ENCODE data around the gene SSBP3. TPM values are rescaled to one million over a fixed set of nuclear protein-coding genes. Genes with fewer than 3 reads are reported as not detected.

Gene SSBP3
- total and polyA plus RNA-seq, 9 of the 15 experiments (the other 6 are each of a cell fraction or from before 2014, with no cell fraction given) = 8.7 to 108 (median 33.8) TPM

GRCh38 chr1:54421101-54421504 is 14.9 kb upstream of the SSBP3 start (continued):
- TF ChIP-seq ZNF407 (IDR thresholded peaks at IDR 0.05; ENCODE audit: low read depth) = no peak
- TF ChIP-seq TEAD4 (IDR thresholded peaks at IDR 0.05; ENCODE audit: low read length) = no peak
- TF ChIP-seq TEAD4 (CRISPR knock-in tag; IDR thresholded peaks at IDR 0.05; ENCODE audit: borderline replicate concordance) = no peak
- no peak for TF ChIP-seq E2F4 (CRISPR knock-in tag; IDR thresholded peaks at IDR 0.05; ENCODE audit: low read depth)
- TF ChIP-seq POU5F1 (IDR thresholded peaks at IDR 0.05; ENCODE audit: borderline replicate concordance, low read depth, low read length, partially characterized antibody) = no peak
- TF ChIP-seq, protein P1, sequence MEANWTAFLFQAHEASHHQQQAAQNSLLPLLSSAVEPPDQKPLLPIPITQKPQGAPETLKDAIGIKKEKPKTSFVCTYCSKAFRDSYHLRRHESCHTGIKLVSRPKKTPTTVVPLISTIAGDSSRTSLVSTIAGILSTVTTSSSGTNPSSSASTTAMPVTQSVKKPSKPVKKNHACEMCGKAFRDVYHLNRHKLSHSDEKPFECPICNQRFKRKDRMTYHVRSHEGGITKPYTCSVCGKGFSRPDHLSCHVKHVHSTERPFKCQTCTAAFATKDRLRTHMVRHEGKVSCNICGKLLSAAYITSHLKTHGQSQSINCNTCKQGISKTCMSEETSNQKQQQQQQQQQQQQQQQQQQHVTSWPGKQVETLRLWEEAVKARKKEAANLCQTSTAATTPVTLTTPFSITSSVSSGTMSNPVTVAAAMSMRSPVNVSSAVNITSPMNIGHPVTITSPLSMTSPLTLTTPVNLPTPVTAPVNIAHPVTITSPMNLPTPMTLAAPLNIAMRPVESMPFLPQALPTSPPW (CRISPR knock-in tag; IDR thresholded peaks at IDR 0.05) = no peak
- no peak for TF ChIP-seq CUX1 (CRISPR knock-in tag; IDR thresholded peaks at IDR 0.05)
- no peak for TF ChIP-seq FOXJ3 (CRISPR knock-in tag; IDR thresholded peaks at IDR 0.05)
- TF ChIP-seq SMAD3 (CRISPR knock-in tag; conservative IDR thresholded peaks at IDR 0.05) = no peak
